Muscle of back (tissue), 11 donors: ENCODE data around the gene SERPINA3. TPM values are rescaled to one million over a fixed set of nuclear protein-coding genes. Genes with fewer than 3 reads are reported as not detected.

Experiments used
- DNase-seq, 3 donors: peaks; one replicate each; pipeline versions ENCODE4 v3.0.0 to v3.0.0-alpha.2; 2013
- polyA plus RNA-seq, 10 donors: library from polyadenylated mRNA; unstranded; fragments of 120-200 nt; gene quantifications; one replicate each; pipeline ENCODE4 v1.2.1, GENCODE V29; 2013; ENCODE audit not compliant: insufficient read length in 10 of 10

SERPINA3 gene
- polyA plus RNA-seq, 10 donors, result 0.10 to 0.42 TPM; not detected in 8

DNA sequence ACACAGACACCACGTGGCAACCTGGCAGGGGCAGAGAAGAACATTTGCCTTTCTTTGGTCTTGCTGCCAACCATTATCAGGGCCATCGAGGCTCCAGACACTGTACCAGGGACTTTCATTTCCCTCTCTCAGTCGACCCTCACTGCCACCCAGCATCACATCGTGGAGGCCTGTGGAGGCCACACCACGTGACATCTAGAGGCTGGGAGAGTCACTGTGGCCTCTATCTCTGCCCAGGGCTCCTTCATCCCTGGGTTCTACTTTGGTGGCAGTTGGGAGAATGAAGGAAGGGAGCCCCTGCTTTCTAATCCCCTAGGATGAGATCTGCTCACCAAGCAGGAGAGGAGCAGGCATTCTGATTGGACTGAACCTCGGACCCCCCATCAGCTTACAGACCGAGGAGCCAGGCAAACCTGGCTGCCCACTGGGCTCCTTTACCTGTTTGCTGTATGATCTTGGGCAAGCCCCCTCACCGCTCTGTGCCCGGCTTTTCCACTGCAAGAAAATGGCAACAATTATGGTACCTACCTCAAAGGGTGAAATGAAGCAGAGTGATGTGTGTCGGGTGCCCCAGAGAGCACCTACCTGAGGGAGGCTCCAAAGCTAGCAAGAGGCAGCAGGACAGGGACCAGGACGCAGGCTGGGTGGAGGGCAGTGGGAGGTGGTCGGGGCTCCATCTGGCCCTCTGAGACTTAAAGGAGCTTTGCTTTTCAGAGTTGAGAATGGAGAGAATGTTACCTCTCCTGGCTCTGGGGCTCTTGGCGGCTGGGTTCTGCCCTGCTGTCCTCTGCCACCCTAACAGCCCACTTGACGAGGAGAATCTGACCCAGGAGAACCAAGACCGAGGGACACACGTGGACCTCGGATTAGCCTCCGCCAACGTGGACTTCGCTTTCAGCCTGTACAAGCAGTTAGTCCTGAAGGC is 1.8 kb downstream of the SERPINA3 start:
- no peak for DNase-seq

DNA sequence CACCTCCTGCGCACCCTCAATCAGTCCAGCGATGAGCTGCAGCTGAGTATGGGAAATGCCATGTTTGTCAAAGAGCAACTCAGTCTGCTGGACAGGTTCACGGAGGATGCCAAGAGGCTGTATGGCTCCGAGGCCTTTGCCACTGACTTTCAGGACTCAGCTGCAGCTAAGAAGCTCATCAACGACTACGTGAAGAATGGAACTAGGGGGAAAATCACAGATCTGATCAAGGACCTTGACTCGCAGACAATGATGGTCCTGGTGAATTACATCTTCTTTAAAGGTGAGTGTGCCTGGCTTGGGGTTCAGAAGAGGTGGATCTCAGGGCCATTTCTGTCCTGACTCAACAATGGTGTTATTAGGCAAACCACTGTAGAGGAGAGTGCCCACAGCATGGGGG is 2.6 kb downstream of the SERPINA3 start:
- no peak for DNase-seq

DNA sequence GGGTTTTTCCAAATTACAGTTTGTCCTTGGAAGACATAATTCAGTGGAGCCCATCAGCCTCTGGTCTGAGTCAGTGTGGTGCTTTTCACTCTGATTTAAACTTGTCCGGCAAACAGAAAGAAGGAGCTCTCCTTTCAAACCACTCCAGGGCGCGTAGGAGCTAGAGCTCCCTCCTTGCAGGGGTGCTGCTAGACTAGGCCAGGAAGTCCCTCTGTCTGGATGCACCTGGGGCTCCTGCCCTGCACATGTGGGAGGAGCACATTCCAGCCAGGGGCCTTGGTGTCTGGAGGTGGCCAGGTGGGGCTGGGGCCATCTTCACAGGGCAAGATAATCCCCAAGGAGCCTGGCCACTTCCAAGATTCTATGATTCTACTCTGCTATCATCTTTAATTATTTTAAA is 3.1 kb downstream of the SERPINA3 start:
- DNase-seq, result no peak

DNA sequence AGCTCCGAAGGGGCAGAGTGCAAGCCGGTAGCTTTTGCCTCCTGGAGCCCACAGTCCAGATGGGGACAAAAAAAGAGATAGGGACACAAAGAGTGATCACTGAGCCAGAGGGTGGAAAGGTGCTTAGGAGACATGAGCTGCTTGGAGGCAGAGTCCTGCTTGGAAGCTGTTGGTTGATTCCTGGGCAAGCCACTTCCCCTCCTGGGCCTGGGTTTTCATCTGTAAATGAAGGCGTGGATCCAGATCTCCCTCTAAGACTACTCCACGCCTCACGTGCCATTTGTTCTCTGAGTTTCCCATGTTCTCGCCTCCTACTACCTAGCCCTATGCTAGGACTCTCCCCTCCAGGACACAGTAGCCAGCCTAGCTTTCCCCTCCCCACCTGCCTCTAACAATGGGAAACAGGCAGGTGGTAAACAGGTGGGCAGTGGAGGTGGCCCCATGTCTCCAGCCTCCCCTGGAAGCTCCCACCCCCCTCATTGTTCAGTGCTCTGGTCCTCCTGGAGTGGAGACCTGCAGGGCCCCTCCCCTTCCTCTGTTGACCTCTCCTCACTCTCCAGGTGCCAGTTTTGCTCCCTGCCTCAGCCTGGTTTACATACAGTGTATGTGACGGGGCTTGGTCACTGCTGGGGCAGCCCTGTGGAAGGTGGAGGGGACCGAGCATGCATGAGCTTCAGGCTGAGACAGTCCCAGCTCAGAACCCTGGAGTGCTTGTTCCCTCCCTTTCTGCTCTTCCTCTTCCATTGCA is 3.8 kb downstream of the SERPINA3 start:
- DNase-seq, result no peak

DNA sequence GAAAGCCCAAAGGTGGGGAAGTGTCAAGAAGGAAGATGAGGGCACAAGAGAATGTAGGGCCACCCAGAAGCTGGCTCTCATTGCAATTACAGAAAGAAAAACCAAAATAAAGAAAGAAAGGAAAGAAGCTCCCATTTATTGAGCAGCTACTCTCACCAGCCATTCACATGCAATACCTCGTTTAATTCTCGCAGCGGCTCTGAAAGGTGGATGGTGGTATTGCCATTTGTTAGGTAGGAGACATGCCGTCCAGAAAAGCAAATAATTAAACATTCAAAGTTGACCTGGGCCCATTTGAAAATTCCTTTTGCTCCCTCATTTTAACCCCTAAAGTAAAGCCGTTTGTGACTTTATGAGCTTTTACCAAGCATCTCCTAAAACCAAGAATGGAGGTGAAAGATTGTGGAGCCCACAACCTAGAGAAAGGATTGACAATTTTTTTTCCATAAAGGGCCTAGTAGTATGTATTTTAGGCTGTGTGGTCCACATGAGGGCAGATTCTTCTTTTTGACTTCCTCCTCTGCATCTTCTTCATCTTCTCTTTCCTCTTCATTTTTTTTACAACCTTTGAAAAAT is 5.3 kb downstream of the SERPINA3 start:
- DNase-seq, result no peak

DNA sequence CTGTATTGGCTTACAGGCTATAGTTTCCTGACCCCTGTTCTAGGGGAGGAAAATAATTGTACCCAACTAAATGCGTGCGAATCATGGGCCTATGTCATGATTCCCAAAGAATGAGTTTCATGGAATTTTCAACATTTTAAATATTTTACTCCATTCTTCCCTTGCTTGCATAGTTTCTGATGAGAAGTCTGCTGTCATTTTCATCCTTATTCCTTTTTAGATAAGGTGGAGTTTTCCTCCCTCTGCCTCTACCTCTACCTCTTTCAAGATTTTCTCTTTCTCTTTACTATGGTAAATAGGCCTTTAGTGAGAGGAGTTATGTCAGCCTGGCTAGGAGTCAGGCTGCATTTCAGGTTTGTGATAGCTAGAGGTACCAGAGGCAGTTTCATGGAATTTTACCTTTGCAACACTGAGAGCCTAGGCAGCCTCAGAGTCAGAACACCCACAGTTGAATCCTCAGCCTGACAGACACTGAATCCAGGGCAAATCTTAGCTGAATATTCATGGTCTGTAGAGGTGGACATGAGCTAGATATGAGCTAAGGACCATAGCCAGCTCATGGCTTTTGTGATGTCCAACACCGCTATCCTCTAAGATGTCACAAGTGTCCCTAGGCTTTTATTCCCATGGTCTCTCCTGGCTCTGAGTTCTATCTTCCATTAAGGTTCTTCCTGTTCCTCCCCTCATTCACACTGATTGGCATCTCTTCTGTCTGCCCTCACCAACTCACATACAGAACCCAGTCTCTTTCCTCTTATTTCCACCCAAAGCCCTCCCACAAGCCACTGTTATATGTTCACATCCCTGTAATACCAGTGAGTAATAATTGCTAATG is 6.0 kb downstream of the SERPINA3 start:
- no peak for DNase-seq

DNA sequence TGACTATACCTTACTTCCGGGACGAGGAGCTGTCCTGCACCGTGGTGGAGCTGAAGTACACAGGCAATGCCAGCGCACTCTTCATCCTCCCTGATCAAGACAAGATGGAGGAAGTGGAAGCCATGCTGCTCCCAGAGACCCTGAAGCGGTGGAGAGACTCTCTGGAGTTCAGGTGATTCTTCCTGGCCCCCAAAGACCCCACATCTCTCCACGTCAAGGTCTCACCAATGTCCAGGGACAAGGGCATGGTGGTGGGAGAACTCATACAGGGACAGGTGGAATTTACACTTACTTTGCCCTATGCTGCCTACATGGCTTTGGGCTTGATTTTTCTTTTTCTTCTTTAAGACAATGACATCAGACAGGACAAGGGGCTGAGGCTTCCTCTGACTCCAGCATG is 7.1 kb downstream of the SERPINA3 start:
- no peak for DNase-seq

DNA sequence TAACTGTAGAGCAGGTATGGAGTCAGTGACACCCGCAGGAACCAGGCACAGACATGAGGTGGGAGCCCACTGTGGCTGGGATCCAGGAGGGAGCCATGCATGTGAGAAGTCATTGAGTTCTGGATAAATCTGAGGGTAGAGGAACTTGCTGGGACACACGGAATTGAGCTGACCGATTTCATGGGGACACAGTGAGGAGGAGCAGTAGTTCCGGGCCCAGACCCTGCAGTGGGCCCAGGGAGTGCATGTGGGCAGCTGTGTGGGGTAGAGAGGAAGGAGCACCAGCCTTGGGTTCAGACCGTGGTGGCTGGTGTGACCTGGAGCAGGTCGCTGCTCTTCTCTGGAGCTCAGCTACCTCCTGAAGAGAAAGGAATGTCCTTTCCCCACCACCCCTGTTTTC is 8.4 kb downstream of the SERPINA3 start:
- DNase-seq, result no peak

DNA sequence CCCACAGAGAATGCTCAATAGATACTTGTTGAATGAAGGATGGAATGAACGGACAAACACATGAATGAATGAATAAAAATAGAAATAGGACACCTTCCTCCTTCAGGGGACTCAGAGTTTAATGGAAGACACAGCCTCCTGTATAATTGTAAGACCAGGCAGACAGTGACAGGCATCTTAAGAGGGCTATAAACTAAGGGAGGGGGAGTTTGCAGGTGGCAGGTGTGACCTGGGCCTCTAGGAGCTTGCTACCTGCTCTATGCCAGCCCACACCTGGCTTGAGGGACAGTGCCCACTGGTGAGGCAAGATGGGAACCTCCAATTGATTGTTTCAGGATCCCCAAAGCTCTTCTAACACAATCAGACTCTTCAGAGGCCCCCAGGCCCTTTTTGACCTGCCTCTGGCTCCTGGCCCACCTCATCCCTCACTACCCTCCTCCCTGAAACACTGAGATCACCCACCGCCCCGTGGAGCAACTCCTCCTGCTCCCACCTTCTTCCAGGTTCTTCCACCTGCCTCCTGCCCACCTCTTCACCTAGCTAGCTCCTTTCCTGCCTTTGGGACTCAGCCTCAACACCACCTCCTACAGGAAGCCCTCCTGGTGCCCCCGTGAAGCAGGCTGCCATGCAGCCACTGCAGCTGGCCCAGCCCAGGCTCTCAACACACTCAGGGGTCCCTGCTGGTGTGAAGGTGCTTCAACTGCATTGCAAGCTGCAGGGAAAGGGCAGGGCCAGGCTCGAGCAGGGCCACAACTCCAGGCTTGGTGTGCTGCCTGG is 9.4 kb downstream of the SERPINA3 start:
- no peak for DNase-seq

DNA sequence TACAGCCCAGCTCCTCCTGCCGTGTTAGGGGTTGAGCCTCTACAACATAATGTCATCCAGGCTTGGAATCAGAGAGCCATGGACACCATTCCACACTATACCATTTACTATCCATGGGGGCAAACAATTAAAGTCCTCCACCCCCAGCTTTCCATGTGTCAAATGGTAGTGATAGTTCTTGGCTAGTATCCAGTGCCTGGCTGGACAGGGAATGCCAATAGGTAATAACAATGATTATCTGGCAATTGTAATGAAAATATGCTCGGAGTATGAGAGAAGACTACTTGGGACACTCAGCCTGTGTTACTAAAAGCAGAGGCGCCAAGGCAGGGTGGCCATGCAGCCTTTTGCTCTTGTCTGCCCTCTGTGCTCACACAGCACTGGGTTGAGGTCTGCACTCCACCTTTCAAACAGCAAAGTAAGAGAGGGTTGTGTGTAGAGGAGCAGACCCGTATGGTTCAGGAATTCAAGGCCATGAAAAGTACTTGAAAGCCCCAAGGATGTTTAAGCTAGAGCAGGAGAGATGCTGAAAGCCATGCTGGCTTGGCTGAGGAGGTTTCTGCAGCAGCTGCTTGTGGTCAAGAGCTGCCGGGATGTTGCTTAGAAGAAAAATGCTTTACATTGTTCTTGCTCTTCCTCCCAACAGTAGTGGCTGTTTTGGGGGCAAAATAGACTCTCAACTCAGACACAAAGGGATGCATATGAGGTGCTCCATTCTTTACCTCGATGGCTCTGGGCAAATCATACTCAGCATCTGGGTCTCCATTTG is 10.6 kb downstream of the SERPINA3 start:
- DNase-seq, result no peak

DNA sequence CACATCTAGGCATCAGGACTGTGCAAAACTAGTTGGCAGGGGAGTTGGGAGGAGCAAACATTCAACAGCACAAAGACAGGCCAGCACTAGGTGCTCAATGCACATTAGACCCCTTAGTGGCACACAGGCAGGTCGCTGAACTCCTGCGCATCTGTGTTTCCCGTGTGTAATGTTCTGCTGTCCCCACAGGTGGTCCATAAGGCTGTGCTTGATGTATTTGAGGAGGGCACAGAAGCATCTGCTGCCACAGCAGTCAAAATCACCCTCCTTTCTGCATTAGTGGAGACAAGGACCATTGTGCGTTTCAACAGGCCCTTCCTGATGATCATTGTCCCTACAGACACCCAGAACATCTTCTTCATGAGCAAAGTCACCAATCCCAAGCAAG is 11.2 kb downstream of the SERPINA3 start:
- no peak for DNase-seq

DNA sequence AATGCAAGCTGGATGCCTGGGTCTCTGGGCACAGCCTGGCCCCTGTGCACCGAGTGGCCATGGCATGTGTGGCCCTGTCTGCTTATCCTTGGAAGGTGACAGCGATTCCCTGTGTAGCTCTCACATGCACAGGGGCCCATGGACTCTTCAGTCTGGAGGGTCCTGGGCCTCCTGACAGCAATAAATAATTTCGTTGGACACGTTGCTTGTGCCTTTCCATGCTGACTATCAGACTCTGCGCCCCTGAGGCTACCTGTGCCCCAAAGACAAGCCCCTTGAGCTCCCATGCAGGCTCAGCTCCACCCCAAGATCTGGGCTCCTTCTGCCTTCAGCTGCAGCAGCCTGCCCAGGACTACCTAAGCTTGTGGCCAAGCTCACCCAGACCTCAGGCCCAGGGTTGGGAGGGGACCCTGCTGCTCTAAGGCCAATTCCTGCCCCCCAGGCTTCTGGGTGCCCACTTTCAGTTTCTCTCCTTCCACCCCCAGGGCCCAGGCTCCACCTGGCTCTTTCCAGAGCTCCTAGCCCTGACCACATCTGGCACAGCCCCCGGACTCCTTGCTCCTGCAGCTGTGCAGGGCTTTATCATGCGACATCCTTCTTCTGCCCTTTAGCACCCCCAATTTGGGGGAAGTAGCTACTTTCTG is 11.8 kb downstream of the SERPINA3 start:
- DNase-seq, result no peak

DNA sequence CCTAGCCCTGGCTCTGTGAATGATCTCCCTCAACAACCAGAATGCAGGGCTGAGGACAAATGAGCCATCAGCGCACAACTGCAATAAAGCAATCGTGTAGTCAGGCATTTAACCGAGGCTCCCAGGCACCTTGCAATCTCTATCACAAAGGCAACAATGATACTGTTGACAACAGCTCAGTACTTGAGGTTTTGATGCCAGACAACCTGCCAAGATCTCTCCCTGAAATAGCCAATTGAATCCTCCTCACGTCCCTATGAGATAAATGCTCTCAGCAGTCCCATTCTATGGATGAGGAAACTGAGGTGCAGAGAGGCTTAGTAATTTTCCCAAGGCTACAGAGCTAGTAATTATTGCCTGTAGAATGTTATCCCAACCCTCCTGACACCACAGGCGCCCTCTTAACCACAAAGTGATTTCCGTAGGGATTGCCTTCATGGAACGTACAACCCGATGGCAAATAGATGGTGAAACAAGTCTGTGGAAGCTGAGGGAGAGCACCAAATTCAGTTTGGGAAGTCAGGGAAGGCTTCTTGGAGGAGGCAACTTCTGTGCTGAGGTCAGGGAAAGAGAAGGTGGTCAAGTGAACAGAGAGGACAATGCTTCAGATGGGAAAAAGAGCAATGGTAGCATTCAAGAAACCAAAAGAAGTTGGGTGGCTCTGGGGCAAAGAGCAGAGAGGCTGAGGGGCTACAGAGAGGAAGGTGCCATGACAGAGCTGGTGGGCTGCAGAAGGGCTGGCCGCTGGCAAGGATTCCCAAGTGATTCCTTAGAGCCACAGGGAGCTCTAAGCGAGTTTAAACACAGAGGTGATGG is 12.6 kb downstream of the SERPINA3 start:
- DNase-seq, result no peak

DNA sequence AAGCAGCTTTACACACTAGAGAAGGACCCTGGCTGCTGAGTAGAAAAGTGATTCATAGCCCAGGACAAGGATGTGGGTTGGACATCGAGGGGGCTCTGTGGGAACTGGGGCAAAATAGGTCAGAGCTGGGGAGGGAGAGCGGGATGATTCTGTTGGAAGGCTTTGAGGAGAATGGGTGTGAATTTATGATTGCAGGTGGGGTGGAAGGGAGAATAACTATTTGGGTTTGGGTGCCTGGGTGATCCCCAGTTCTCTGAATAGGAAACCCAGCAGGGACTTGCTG is 13.1 kb downstream of the SERPINA3 start:
- DNase-seq, result no peak

DNA sequence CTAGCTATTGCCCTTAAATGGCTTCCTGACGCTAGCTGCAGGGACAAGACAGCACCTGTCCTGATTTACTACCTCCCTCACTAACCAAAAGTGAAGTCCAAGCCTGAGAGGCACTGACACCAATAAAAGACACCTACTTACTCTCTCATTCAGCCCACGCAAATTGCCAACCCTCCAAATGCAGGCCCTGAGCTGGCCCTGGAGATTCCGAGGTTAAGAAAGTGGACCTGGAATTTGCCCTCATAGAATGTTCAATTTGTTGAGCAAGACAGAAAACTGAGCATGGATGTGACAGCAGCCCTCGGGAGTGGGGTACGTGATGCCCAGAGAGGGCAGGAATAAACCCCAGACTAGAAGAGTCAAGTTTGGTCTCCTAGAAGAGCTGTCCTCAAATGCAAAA is 16.4 kb downstream of the SERPINA3 start:
- DNase-seq, result no peak

DNA sequence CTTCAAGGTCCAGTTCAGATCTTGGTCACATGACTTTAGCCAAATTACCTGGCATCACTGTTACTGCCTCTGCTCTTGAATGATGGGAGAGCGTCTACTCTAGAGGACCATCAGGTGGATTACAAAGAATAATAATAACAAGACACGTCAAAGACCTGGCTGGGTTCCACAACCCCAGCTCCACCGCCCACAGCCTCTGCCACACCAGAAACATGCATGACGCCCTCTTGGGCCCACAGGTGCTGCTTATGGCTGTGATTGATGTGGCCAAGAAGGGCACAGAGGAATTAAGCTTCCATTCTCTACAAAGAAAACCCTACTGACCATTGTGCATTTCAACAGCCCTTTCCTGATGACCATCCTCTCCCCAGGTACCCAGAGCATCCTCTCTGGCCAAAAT is 18.2 kb downstream of the SERPINA3 start:
- DNase-seq, result no peak

DNA sequence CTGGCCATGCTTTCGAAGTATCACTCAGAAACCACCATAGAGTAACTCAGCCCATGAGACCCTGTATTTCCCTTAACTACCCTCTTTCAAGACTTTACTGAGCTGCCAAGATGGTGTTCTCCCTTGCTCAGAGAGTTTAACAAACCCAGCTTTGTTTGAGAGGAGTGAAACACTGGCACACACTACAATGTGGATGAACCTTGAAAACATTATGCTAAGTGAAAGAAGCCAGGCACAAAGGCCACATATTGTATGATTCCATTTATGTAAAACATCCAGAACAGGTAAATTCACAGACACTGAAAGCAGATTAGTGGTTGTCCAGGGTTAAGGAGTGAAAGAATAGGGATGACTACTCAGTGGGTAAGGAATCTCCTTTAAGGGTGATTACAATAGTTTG is 18.9 kb downstream of the SERPINA3 start:
- no peak for DNase-seq

DNA sequence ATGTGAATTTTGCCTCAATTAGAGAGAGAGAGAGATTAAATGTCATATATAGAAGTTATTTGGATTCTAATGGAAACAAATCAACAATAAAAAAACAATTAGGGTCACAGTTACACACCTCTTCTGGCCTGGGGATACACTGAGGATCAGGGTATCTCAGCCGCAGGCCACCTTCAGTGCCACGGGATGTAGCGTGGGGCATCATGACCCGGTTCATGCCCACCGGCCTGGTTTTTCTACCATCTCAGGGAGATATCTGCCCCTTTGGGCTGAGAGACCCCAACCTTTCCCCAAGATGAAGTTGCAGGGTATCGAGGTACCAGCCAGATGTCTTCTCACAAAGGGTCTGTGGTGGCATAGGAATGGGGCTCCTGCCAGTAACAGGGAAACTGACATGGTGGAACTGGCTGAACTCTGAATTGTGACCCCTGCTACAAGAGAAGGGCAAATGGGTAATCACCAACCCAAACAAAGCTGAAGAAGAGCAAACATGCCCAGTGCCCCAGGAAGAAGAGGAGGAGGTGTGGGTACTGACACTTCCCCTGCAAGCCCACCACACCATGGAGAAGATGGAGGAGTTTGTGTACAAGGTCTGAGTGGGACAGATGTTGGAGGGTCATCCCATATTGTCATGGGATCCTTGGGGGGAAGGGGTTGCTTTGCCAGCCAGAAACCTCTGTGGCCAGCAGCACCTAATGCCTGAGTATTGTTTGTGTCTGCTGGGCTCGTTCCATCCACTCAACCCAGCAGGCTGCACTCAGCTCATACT is 19.5 kb downstream of the SERPINA3 start:
- DNase-seq, result no peak

DNA sequence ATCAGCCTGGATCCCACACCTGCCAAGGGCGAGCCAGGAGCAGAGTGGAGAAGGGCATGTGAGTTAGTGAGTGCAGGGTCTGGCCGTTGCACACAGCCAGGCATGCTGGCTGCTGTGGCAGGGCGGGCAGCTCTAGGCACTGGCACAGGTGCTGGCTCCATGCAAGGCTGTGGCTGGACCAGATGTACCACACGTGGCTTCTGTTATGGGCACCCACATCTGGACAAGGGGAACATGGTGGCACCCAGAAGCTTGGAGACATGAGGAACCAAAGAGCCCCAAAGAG is 20.1 kb downstream of the SERPINA3 start:
- DNase-seq, result no peak
